NT2/D1 (cell line): ENCODE results near the gene UQCR11.

Source experiments
- SUZ12 ChIP-seq: IDR thresholded peaks from 2 replicates; pipeline ENCODE4 v1.6.1; 2011; ENCODE audit not compliant: insufficient read length, insufficient read depth; ENCODE audit errors: extremely low read depth
- YY1 ChIP-seq: IDR thresholded peaks from 2 replicates; pipeline ENCODE4 v1.6.1; 2011; ENCODE audit not compliant: insufficient read length, insufficient read depth
- ZNF274 ChIP-seq: IDR thresholded peaks from 2 replicates; pipeline ENCODE4 v1.6.1; 2011; ENCODE audit warnings: mild to moderate bottlenecking, low read depth, low read length

DNA sequence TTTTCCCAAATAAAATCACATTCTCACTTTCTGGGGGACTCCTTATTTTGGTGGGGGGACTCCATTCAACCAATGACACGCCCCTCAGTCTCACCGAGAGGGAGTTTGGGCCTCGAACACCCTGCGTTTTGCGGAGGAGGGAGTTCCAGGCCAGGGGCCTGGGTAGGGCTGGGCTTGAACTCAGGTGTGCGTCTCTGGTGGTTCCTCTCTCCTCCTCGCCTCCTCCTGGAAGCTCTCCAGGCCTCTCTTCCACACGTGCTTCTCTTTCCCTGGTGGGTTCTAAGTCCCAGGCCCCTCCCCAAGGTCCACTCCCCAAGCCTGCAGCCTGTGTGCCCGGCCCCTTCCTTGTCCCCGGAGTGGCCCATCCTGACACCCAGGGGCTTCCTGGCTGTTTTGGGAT is 51.8 kb downstream of the UQCR11 start:
- TF ChIP-seq SUZ12: no peak
- TF ChIP-seq ZNF274: no peak
- TF ChIP-seq YY1: no peak
